WERI-Rb-1 (cell line): Measurements from ENCODE around the gene PDLIM1.
A peak's percentile ranks its signal among the peaks of the same experiment; 100 is the strongest.

ENCODE experiments used
- DNase-seq: peaks from one replicate; pipeline ENCODE4 v3.0.0-alpha.2; 2020
- H3K27ac ChIP-seq: fragments of 250-450 bp; sonication (Bioruptor Pico); 2 replicates; pipeline ENCODE4 v1.5.1; 2020; ENCODE audit warnings: mild to moderate bottlenecking, moderate library complexity
- H3K27me3 ChIP-seq: fragments of 250-450 bp; sonication (Bioruptor Pico); 2 replicates; pipeline ENCODE4 v1.5.1; 2021; ENCODE audit warnings: mild to moderate bottlenecking, low read depth, moderate library complexity; ENCODE audit not compliant: insufficient read depth, severe bottlenecking
- H3K36me3 ChIP-seq: fragments of 250-450 bp; sonication (Bioruptor Pico); 2 replicates; pipeline ENCODE4 v1.5.1; 2020; ENCODE audit warnings: mild to moderate bottlenecking, moderate library complexity
- H3K4me3 ChIP-seq: 2 replicates; pipeline ENCODE4 v1.5.1; 2011; ENCODE audit warnings: low read depth, mild to moderate bottlenecking, control low read depth, low read length
- H3K9me3 ChIP-seq: fragments of 250-450 bp; sonication (Bioruptor Pico); 2 replicates; pipeline ENCODE4 v1.5.1; 2021; ENCODE audit warnings: mild to moderate bottlenecking, moderate library complexity; ENCODE audit not compliant: severe bottlenecking
- CTCF ChIP-seq: IDR thresholded peaks from 2 replicates; pipeline ENCODE4 v1.5.1; 2011; ENCODE audit warnings: low read depth, mild to moderate bottlenecking, control low read depth, inconsistent platforms, low read length

The PDLIM1 gene

GRCh38 chr10:95290461-95291364 lies at the start of gene PDLIM1:
PDLIM1 (minus strand) TSS chr10:95291003; CDS start chr10:95290915, 88 bp downstream.
- H3K36me3 ChIP-seq: peaks cover 5% of the 10 kb centered on the region
- 0 out of 2 replicates have a peak, but pooled peaks have one; percentile 17 for TF ChIP-seq CTCF
- no peaks in the 10 kb centered on the region for H3K9me3 ChIP-seq
- peak within 1 kb of the TSS; percentile 83 for H3K4me3 ChIP-seq
- H3K27ac ChIP-seq: peak within 1 kb of the TSS; percentile 90
- DNase-seq: peak; percentile 82
- no peaks in the 10 kb centered on the region for H3K27me3 ChIP-seq

GRCh38 chr10:95339863-95340262 lies 49.1 kb upstream of the PDLIM1 start:
- DNase-seq: no peak
- no peak overlapping the region for H3K27ac ChIP-seq
- no peaks in the 10 kb centered on the region for H3K27me3 ChIP-seq
- no peak for TF ChIP-seq CTCF
- no peak overlapping the region for H3K4me3 ChIP-seq
- H3K9me3 ChIP-seq: no peaks in the 10 kb centered on the region
- H3K36me3 ChIP-seq: no peaks in the 10 kb centered on the region

GRCh38 chr10:95337423-95338160 lies 46.8 kb upstream of the PDLIM1 start:
- no peaks in the 10 kb centered on the region for H3K36me3 ChIP-seq
- H3K27ac ChIP-seq: no peak overlapping the region
- H3K9me3 ChIP-seq: no peaks in the 10 kb centered on the region
- no peak overlapping the region for H3K4me3 ChIP-seq
- no peak for TF ChIP-seq CTCF
- DNase-seq: no peak
- H3K27me3 ChIP-seq: no peaks in the 10 kb centered on the region

GRCh38 chr10:95336702-95337101 lies 45.9 kb upstream of the PDLIM1 start:
- H3K36me3 ChIP-seq: no peaks in the 10 kb centered on the region
- DNase-seq: peak; percentile 22
- TF ChIP-seq CTCF: peak; percentile 38; the same call in 1 of the 2 replicates
- no peaks in the 10 kb centered on the region for H3K27me3 ChIP-seq
- H3K27ac ChIP-seq: no peak overlapping the region
- H3K4me3 ChIP-seq: no peak overlapping the region
- H3K9me3 ChIP-seq: no peaks in the 10 kb centered on the region

GRCh38 chr10:95335933-95336699 lies 45.3 kb upstream of the PDLIM1 start:
- TF ChIP-seq CTCF: no peak

More at GRCh38 chr10:95335933-95336699, 45.3 kb upstream of the PDLIM1 start:
- H3K4me3 ChIP-seq: no peak overlapping the region
- H3K27me3 ChIP-seq: no peaks in the 10 kb centered on the region
- H3K36me3 ChIP-seq: no peaks in the 10 kb centered on the region
- no peaks in the 10 kb centered on the region for H3K9me3 ChIP-seq
- no peak for DNase-seq
- no peak overlapping the region for H3K27ac ChIP-seq
